GM06990 (cell line): ENCODE measurements around the gene PER2.

Experiments used
- DNase-seq: peaks from one replicate; pipeline ENCODE4 v3.0.0-alpha.2; 2011; ENCODE audit not compliant: insufficient read length; ENCODE audit errors: extremely low read depth
- H3K27me3 ChIP-seq: replicated peaks from 2 replicates; pipeline ENCODE4 v1.6.0; 2011; ENCODE audit warnings: low read length; ENCODE audit not compliant: control insufficient read depth, insufficient read depth
- H3K36me3 ChIP-seq: 2 replicates; pipeline ENCODE4 v1.5.1; 2011; ENCODE audit warnings: low read length; ENCODE audit not compliant: control insufficient read depth, insufficient read depth
- H3K4me3 ChIP-seq: replicated peaks from 2 replicates; pipeline ENCODE4 v1.5.1; 2011; ENCODE audit warnings: low read depth, mild to moderate bottlenecking, control low read depth, low read length
- TF ChIP-seq, protein P1 (sequence below): IDR thresholded peaks from 2 replicates; pipeline ENCODE4 v1.5.1; 2011; ENCODE audit warnings: low read length, control low read depth, mild to moderate bottlenecking, inconsistent platforms; ENCODE audit not compliant: insufficient read depth, poor library complexity, severe bottlenecking

The PER2 gene

DNA sequence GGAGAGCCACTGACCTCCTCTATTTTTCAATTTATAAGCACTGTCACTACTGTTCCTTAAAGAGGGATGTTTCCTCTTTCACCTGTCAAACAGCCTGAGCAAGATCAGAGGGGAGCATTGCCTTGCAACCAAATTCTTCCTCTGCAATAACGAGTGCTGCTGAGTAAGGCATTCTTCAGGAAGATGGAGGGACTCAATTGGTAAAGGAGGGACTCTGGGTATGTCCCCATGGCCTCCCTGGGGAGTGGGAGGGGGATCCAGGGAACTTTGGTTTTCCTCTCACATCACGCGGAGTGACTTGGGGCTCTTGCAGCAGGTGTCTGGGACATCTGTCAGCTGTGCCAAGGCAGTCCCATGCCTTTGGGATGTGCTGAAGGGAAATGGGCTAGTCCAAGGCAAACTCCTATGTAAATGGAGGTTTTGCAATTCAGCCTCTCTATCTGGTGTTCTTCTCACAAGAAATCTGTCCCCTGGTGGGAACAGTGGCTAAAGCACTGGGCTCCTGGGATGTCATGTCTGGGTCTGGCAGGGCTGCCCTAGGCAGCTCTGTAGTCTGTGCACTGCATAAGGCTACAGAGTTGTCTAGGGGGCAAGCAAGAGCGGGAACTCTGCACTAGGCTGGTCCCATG lies 34.2 kb downstream of the PER2 start:
- no peak for DNase-seq
- Histone ChIP-seq H3K27me3 (no peaks in the 10 kb centered on the region), H3K4me3 (no peak overlapping the region), H3K36me3 (peaks cover 39% of the 10 kb centered on the region)
- TF ChIP-seq, protein P1, sequence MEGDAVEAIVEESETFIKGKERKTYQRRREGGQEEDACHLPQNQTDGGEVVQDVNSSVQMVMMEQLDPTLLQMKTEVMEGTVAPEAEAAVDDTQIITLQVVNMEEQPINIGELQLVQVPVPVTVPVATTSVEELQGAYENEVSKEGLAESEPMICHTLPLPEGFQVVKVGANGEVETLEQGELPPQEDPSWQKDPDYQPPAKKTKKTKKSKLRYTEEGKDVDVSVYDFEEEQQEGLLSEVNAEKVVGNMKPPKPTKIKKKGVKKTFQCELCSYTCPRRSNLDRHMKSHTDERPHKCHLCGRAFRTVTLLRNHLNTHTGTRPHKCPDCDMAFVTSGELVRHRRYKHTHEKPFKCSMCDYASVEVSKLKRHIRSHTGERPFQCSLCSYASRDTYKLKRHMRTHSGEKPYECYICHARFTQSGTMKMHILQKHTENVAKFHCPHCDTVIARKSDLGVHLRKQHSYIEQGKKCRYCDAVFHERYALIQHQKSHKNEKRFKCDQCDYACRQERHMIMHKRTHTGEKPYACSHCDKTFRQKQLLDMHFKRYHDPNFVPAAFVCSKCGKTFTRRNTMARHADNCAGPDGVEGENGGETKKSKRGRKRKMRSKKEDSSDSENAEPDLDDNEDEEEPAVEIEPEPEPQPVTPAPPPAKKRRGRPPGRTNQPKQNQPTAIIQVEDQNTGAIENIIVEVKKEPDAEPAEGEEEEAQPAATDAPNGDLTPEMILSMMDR, result no peak

DNA sequence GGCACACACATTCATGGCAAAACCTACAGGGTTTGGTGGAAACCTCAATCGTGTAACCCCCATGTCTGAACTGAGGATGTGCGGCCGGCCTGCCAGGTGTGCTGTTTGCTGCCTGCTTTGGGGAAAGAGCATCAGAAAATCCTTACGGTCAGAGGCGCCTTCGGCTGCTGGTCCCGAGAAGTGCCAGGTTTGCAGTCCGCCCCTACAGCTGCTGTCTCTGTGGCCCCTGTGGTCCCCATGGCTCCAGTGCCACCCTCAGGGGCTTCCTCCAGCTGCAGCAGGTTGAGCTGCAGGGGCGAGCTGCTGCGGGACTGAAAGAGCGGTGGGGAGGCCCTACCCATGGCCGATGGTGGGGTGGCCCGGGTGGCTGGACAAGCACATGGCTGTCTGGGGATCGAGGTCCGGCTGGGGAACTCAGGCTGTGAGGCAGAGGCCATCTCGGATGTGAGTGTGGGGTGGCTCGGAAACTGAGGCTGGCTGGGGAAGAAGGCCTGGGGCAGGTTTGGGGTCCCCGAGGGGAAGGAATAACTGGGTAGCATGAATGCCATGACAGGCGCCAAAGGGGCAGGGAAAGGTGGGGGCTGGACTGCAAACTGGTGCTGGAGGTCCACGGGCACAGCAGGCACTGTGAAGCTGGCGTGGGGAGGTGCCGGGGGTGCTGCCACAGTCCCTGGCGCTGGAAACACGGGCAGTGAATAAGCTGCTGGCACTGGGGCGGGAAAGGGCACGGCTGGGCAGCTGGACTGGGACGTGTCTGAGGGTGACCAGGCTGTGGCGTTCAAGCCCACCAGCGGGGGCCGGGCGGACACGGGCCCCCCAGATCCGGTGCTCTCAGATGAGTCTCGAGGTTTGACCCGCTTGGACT lies 35.4 kb downstream of the PER2 start:
- Histone ChIP-seq H3K27me3 (no peaks in the 10 kb centered on the region), H3K36me3 (peaks cover 33% of the 10 kb centered on the region), H3K4me3 (no peak overlapping the region)
- DNase-seq, result no peak
- TF ChIP-seq, protein P1, result no peak

DNA sequence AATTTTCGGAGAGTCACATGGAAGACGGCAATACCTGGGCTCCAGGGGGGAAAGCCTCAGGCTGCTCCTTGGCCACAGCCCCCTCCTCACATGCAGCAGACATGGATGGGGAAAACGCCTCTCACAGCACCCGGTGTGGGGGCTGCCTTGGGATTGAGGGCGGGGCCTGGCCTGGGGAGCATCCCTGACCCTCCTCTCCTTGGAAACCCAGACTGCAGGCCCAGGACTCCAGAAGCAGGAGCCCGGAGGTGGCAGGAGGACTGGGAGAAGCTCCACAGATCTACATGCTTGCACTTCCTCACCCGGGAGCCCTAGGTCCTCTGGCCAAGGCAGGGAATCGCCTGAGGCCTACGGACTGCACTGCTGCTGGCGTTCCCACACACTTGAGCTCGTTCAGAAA lies 36.4 kb downstream of the PER2 start:
- no peak for DNase-seq
- H3K4me3 ChIP-seq, result no peak overlapping the region
- H3K36me3 ChIP-seq, result peaks cover 34% of the 10 kb centered on the region
- no peaks in the 10 kb centered on the region for H3K27me3 ChIP-seq
- TF ChIP-seq, protein P1, result no peak

DNA sequence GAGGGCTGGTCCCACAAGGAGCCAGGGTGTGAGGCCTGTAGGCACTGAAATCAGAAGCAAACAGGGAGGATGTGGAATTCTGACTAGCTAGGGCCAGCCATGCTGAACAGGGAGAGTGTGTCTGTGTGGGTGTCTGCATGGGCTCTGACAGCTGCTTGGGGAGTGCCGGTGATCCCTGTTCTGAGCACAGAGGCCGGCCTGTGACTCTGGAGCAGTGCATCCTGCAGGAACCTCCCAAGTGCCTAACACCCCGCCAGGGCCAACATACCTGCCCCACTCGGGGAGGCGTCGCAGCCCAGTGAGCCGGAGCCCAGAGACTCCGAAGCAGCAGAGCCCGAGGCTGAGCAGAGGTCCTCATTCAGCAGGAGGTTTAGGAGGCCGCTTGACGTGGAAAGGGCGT lies 37.1 kb downstream of the PER2 start:
- H3K4me3 ChIP-seq, result no peak overlapping the region
- peaks cover 34% of the 10 kb centered on the region for H3K36me3 ChIP-seq
- no peak for DNase-seq
- TF ChIP-seq, protein P1, result no peak
- H3K27me3 ChIP-seq, result no peaks in the 10 kb centered on the region

DNA sequence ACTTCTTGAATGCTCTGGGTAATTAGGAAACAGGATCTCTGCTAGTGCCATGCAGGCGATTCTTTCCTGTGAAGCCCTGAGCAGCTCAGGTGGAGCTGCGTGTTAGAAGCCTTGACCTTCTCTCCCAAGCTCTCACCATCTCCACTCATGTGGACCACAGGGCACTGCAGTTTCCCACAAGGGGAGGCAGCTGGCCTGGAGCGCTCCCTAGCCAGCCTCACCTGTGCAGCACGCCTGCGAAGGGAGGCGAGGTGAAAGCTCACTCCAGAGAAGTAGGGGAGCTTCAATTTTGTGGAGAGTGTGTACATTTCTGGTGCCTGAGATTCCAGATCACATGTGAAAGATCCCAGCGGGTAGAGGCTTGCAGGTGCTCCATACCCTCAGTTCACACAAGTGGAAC lies 37.5 kb downstream of the PER2 start:
- DNase-seq, result no peak
- H3K4me3 ChIP-seq, result no peak overlapping the region
- peaks cover 33% of the 10 kb centered on the region for H3K36me3 ChIP-seq
- no peaks in the 10 kb centered on the region for H3K27me3 ChIP-seq
- TF ChIP-seq, protein P1, result no peak
